Right lobe of liver (tissue), 4 donors: ENCODE results near the gene WFDC10B.

Experiments
- POLR2A ChIP-seq: fragments of 450-650 bp; IDR thresholded peaks from one replicate; pipeline ENCODE4 v1.6.1; 2017; ENCODE audit warnings: antibody characterized with exemption, mild to moderate bottlenecking
- TF ChIP-seq, protein P1 (sequence below), 4 donors: fragments of 200-600 bp in 3 of 4; fragments of 450-650 bp in 1 of 4; IDR thresholded peaks; one replicate each; pipeline versions ENCODE4 v1.5.1 to v1.8.0; 2016 to 2022; ENCODE audit warnings: antibody characterized with exemption in 4 of 4, mild to moderate bottlenecking in 2 of 4
- donor health status: DM: no; HTN: no; CAD: no.
- donor health status: DM: no; HTN: no; CAD: no.
- donor health status: DM: no; HTN: yes; CAD: no.

DNA sequence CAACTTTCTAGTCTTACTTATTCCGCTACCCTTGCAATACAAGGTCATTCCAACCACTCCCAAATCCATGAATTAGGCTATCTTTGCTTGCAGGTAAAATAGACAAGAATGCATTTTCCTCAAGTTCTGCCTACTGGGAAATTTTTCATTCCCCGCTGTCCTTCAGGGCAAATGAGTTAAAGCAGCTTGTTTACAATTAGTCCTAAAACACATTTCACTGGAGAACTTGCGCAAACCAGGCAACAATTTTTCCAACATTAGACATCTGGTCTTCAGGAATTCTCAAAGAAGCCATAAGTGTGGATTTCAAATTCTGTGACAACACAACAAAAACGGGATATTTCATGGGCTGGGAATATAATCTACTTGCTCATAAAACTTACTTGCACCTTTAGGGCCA, 37.8 kb upstream of the WFDC10B start:
- TF ChIP-seq, protein P1, sequence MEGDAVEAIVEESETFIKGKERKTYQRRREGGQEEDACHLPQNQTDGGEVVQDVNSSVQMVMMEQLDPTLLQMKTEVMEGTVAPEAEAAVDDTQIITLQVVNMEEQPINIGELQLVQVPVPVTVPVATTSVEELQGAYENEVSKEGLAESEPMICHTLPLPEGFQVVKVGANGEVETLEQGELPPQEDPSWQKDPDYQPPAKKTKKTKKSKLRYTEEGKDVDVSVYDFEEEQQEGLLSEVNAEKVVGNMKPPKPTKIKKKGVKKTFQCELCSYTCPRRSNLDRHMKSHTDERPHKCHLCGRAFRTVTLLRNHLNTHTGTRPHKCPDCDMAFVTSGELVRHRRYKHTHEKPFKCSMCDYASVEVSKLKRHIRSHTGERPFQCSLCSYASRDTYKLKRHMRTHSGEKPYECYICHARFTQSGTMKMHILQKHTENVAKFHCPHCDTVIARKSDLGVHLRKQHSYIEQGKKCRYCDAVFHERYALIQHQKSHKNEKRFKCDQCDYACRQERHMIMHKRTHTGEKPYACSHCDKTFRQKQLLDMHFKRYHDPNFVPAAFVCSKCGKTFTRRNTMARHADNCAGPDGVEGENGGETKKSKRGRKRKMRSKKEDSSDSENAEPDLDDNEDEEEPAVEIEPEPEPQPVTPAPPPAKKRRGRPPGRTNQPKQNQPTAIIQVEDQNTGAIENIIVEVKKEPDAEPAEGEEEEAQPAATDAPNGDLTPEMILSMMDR (IDR thresholded peaks at IDR 0.05): no peak
- TF ChIP-seq POLR2A: no peak
